ENCODE results near the gene POC5.

DNA sequence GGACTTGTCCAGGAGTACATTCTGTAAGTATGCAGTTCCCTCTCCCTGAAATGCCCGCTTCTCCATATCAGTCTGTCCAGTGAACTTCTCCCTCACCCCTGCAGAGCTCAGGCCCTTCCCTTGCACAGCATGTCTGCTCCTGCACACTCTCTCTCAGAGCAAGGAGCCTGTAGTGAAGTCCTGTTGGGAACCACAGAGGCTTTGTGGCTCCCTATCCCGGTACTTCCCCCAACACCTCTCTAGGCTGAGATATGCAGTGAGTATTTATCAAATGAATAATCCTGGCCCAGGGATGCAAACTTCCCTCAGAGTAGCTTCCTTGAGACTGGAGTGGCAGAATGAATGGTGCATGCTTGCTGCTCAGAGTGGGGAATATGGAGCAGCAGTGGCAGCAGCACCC is 48.8 kb downstream of the POC5 start:
- TF ChIP-seq FOXA1 (IDR thresholded peaks at IDR 0.05), result no peak
- TF ChIP-seq NFRKB (IDR thresholded peaks at IDR 0.05), result no peak
- TF ChIP-seq, protein P1, sequence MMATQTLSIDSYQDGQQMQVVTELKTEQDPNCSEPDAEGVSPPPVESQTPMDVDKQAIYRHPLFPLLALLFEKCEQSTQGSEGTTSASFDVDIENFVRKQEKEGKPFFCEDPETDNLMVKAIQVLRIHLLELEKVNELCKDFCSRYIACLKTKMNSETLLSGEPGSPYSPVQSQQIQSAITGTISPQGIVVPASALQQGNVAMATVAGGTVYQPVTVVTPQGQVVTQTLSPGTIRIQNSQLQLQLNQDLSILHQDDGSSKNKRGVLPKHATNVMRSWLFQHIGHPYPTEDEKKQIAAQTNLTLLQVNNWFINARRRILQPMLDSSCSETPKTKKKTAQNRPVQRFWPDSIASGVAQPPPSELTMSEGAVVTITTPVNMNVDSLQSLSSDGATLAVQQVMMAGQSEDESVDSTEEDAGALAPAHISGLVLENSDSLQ (IDR thresholded peaks at IDR 0.05), result no peak
- no peak for TF ChIP-seq SUZ12 (IDR thresholded peaks at IDR 0.05)
- no peak for TF ChIP-seq ARNT (IDR thresholded peaks at IDR 0.05)
- TF ChIP-seq SP1 (IDR thresholded peaks at IDR 0.05), result no peak
- no peak for TF ChIP-seq ELF4 (IDR thresholded peaks at IDR 0.05)
- no peak for TF ChIP-seq FOXM1 (IDR thresholded peaks at IDR 0.05; ENCODE audit: borderline replicate concordance)
- no peak for TF ChIP-seq L3MBTL2 (conservative IDR thresholded peaks at IDR 0.05)
- TF ChIP-seq CTBP1 (IDR thresholded peaks at IDR 0.05; ENCODE audit: borderline replicate concordance), result no peak
- no peak for TF ChIP-seq TARDBP (IDR thresholded peaks at IDR 0.05)

Measured in HEK293T (cell line).